Gastroesophageal sphincter (tissue), 3 donors: ENCODE results near the gene COG5.

Source experiments
- EP300 ChIP-seq: sonication (generic); formaldehyde crosslinking; IDR thresholded peaks from one replicate; pipeline ENCODE4 v1.6.1; 2017; ENCODE audit warnings: antibody characterized with exemption, mild to moderate bottlenecking
- POLR2AphosphoS5 ChIP-seq: sonication (generic); formaldehyde crosslinking; IDR thresholded peaks from one replicate; pipeline ENCODE4 v1.6.1; 2017; ENCODE audit warnings: antibody characterized with exemption
- TF ChIP-seq, protein P1 (sequence below), 4 experiments: fragments of 200-600 bp in 2 of 4; fragments of 450-650 bp in 2 of 4; sonication (generic) in 1 of 4; IDR thresholded peaks; one replicate each; pipeline ENCODE4 v1.5.1; 2017 to 2019; ENCODE audit warnings: antibody characterized with exemption in 4 of 4, mild to moderate bottlenecking in 2 of 4, moderate library complexity in 2 of 4

DNA sequence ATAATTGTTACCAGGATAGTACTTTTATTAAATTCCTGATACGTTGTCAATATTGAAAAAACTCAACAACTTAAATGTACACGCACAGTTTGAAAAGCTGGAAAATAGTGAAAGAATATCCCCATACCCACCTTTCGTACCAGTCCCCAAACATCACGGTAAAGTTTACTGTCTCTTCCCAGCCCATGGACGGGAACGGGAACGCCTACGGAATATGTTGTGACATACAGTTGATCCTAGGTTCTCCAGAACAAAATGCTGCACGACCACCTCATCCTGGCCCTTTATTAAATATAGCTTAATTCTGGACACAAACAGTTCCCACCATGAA lies 15.8 kb upstream of the COG5 start:
- TF ChIP-seq, protein P1, sequence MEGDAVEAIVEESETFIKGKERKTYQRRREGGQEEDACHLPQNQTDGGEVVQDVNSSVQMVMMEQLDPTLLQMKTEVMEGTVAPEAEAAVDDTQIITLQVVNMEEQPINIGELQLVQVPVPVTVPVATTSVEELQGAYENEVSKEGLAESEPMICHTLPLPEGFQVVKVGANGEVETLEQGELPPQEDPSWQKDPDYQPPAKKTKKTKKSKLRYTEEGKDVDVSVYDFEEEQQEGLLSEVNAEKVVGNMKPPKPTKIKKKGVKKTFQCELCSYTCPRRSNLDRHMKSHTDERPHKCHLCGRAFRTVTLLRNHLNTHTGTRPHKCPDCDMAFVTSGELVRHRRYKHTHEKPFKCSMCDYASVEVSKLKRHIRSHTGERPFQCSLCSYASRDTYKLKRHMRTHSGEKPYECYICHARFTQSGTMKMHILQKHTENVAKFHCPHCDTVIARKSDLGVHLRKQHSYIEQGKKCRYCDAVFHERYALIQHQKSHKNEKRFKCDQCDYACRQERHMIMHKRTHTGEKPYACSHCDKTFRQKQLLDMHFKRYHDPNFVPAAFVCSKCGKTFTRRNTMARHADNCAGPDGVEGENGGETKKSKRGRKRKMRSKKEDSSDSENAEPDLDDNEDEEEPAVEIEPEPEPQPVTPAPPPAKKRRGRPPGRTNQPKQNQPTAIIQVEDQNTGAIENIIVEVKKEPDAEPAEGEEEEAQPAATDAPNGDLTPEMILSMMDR (IDR thresholded peaks at IDR 0.05): no peak
- TF ChIP-seq POLR2AphosphoS5 (no peak), EP300 (no peak)
